C4-2B (cell line): Measurements from ENCODE around the gene LHCGR.

ENCODE experiments used
- CTCF ChIP-seq: fragments of 450-650 bp; conservative IDR thresholded peaks from 2 replicates; pipeline ENCODE4 v1.5.1; 2017; ENCODE audit warnings: mild to moderate bottlenecking
- ZFX ChIP-seq: fragments of 450-650 bp; IDR thresholded peaks from 2 replicates; pipeline ENCODE4 v1.6.1; 2017

- TF ChIP-seq CTCF (no peak), ZFX (no peak)
Observed at GRCh38 chr2:48668992-48669391, 86.5 kb downstream of the LHCGR start.
